Stimulated activated CD8-positive, alpha-beta memory T cell treated with anti-CD3 and anti-CD28 coated beads, Interleukin-12 subunit alpha, Interleukin-12 subunit beta, amount 100 ng/mL, for 4 hours (primary cell): Measurements from ENCODE around the gene NDUFV2.
"Not testable (repeated sequence)": the region's sequence is repeated elsewhere in the genome, so short reads cannot be mapped to it uniquely, and the experiment has no call there.

Source experiments
- DNase-seq: peaks from one replicate; pipeline ENCODE4 v3.0.0-alpha.2; 2020; ENCODE audit warnings: low read depth

NDUFV2 gene

GRCh38 chr18:9090578-9090977 lies 11.9 kb upstream of the NDUFV2 start:
- no peak for DNase-seq

GRCh38 chr18:9091066-9091476 lies 11.4 kb upstream of the NDUFV2 start:
- no peak for DNase-seq

- no peak for DNase-seq
Measured at GRCh38 chr18:9092665-9093064, 9.8 kb upstream of the NDUFV2 start.

- not testable (repeated sequence) for DNase-seq
Measured at GRCh38 chr18:9093109-9093508, 9.4 kb upstream of the NDUFV2 start.

GRCh38 chr18:9094307-9095226 lies 7.9 kb upstream of the NDUFV2 start:
- DNase-seq = no peak

GRCh38 chr18:9095297-9096006 lies 7.0 kb upstream of the NDUFV2 start:
- DNase-seq = no peak

- no peak for DNase-seq
Measured at GRCh38 chr18:9096007-9096371, 6.5 kb upstream of the NDUFV2 start.

GRCh38 chr18:9096685-9097084 lies 5.8 kb upstream of the NDUFV2 start:
- DNase-seq = no peak

GRCh38 chr18:9097349-9097748 lies 5.2 kb upstream of the NDUFV2 start:
- no peak for DNase-seq

GRCh38 chr18:9100796-9101195 lies 1.7 kb upstream of the NDUFV2 start:
- no peak for DNase-seq

- no peak for DNase-seq
Measured at GRCh38 chr18:9101730-9102507, 580 bp upstream of the NDUFV2 start.

- DNase-seq = no peak
Measured at GRCh38 chr18:9103376-9103873, 926 bp downstream of the NDUFV2 start.

GRCh38 chr18:9104244-9104901 lies 1.9 kb downstream of the NDUFV2 start:
- DNase-seq = no peak

- DNase-seq = no peak
Measured at GRCh38 chr18:9105420-9105819, 2.9 kb downstream of the NDUFV2 start.

- no peak for DNase-seq
Measured at GRCh38 chr18:9106094-9106493, 3.6 kb downstream of the NDUFV2 start.

GRCh38 chr18:9106800-9107584 lies 4.5 kb downstream of the NDUFV2 start:
- no peak for DNase-seq

GRCh38 chr18:9108911-9109310 lies 6.4 kb downstream of the NDUFV2 start:
- no peak for DNase-seq

- DNase-seq = no peak
Measured at GRCh38 chr18:9109523-9109922, 7.0 kb downstream of the NDUFV2 start.

- DNase-seq = no peak
Measured at GRCh38 chr18:9113468-9114149, 11.1 kb downstream of the NDUFV2 start.

- DNase-seq = no peak
Measured at GRCh38 chr18:9115984-9116383, 13.5 kb downstream of the NDUFV2 start.
